Testis (tissue), 2 donors: ENCODE results near the gene HNRNPA0.

Experiments
- POLR2A ChIP-seq: fragments of 450-650 bp; IDR thresholded peaks from one replicate; pipeline ENCODE4 v1.6.1; 2017; ENCODE audit warnings: antibody characterized with exemption, mild to moderate bottlenecking, moderate library complexity
- TF ChIP-seq, protein P1 (sequence below), 3 experiments: fragments of 450-650 bp in 2 of 3; fragments of 200-600 bp in 1 of 3; sonication (generic) in 1 of 3; IDR thresholded peaks; one replicate each; pipeline ENCODE4 v1.5.1; 2016 to 2019; ENCODE audit warnings: antibody characterized with exemption in 3 of 3, mild to moderate bottlenecking in 2 of 3, moderate library complexity in 1 of 3

DNA sequence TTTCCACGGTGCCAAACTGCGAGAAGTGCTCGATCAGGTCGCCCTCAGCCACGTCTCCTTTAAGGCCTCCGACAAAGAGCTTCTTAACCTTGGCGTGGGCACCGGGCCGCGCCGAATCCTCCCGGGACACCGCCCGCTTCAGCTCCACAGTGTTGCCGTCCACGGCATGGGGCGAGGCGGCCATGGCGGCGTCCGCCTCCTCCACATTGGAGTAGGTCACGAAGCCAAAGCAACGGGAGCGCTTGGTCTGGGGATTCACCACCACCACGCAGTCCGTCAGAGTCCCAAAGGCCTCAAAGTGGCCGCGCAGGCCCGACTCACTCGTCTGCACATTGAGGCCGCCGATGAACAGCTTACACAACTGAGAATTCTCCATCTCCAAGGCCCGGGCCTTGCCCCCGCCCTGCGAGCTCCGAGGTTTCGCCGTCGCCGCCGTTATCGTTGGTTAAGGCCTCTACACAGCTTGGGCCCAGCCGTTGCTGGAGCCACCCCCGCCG, 424 bp downstream of the HNRNPA0 start:
- TF ChIP-seq, protein P1, sequence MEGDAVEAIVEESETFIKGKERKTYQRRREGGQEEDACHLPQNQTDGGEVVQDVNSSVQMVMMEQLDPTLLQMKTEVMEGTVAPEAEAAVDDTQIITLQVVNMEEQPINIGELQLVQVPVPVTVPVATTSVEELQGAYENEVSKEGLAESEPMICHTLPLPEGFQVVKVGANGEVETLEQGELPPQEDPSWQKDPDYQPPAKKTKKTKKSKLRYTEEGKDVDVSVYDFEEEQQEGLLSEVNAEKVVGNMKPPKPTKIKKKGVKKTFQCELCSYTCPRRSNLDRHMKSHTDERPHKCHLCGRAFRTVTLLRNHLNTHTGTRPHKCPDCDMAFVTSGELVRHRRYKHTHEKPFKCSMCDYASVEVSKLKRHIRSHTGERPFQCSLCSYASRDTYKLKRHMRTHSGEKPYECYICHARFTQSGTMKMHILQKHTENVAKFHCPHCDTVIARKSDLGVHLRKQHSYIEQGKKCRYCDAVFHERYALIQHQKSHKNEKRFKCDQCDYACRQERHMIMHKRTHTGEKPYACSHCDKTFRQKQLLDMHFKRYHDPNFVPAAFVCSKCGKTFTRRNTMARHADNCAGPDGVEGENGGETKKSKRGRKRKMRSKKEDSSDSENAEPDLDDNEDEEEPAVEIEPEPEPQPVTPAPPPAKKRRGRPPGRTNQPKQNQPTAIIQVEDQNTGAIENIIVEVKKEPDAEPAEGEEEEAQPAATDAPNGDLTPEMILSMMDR (IDR thresholded peaks at IDR 0.05): no peak
- TF ChIP-seq POLR2A: no peak
